HEK293 (cell line): ENCODE data around the gene PTRH1.

Source experiments
- ZNF239 ChIP-seq: fragments of 450-650 bp; formaldehyde crosslinking; IDR thresholded peaks from 2 replicates; pipeline ENCODE4 v1.5.1; 2016; ENCODE audit warnings: missing biosample characterization, missing genetic modification characterization
- ZNF654 ChIP-seq: fragments of 450-650 bp; formaldehyde crosslinking; IDR thresholded peaks from 2 replicates; pipeline ENCODE4 v1.5.1; 2016; ENCODE audit warnings: low read depth, missing biosample characterization, missing genetic modification characterization
- TF ChIP-seq, protein P1 (sequence below): fragments of 450-650 bp; formaldehyde crosslinking; optimal IDR thresholded peaks from 2 replicates; pipeline ENCODE3; 2016; ENCODE audit warnings: missing biosample characterization, mild to moderate bottlenecking, missing genetic modification characterization

- TF ChIP-seq ZNF239 (no peak), ZNF654 (tag by site-specific recombination) (no peak)
- TF ChIP-seq, protein P1, sequence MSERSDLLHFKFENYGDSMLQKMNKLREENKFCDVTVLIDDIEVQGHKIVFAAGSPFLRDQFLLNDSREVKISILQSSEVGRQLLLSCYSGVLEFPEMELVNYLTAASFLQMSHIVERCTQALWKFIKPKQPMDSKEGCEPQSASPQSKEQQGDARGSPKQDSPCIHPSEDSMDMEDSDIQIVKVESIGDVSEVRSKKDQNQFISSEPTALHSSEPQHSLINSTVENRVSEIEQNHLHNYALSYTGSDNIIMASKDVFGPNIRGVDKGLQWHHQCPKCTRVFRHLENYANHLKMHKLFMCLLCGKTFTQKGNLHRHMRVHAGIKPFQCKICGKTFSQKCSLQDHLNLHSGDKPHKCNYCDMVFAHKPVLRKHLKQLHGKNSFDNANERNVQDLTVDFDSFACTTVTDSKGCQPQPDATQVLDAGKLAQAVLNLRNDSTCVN (tag by site-specific recombination), result no peak
Measured at GRCh38 chr9:127692071-127692470, 23.4 kb downstream of the PTRH1 start.
